Fibroblast of skin of abdomen (primary cell): ENCODE results near the gene SPSB2.

Experiments used
- DNase-seq: peaks from one replicate; pipeline ENCODE4 v3.0.0-alpha.2; 2013

Gene SPSB2

GRCh38 chr12:6850796-6851152 is 22.3 kb downstream of the SPSB2 start:
- no peak for DNase-seq

DNA sequence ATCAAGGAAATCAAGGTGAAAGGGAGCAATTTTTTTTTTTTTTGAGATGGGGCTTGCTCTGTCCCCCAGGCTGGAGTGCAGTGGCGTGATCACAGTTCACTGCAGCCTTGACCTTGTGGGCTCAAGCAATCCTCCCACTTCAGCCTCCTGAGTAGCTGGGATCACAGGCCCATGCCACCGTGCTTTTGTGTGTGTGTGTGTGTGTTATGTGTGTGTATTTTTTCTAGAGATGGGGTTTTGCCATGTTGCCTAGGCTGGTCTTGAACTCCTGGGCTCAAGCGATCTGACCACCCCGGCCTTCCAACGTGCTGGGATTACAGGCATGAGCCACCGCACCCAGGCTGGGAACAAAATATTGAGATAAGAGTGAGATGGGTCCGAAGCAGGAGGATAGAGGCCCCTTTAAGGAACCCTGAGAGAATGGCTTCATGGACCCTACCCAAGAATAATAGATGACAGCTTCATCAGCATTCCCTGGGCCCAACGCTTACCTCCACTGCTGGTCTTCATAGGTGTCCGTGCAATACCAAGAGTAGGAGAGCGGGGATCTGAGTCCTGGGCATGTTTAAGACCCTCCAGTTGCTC is 23.0 kb downstream of the SPSB2 start:
- DNase-seq: no peak

DNA sequence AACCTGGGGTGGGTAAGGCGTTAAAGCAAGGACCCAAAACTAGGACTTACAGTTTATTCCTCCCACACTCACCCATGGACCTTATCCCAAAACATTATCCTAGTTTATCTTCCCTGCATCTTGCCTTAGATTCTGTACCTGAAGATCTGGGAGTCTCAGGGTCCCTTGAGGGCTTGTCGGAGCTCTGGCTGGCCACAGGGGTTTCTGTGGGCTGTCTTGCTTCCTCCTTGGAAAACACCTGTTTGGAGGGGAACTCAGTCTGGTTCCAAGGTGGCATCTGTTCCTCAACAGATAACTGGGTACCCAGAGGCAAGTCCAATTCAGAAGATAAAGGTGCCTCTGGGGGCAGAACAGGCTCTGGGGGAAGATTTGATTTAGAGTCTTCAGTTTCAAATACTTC is 23.7 kb downstream of the SPSB2 start:
- no peak for DNase-seq

DNA sequence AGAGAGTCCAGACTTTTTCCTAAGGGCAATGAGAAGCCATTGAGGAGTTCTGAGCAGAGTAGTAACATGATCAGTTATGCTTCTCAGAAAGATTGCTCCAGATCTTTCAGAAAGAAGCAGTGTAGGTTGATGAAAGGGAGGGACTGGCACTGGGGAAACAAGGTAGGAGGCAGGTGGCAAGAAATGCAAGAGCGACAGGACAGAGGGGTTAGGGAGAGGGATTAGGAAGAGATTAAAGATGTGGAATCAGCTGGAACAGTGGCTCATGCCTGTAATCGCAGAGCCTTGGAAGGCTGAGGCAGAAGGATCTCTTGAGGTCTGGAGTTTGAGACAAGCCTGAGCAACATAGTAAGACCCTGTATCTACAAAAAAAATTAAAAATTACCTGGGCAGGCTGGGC is 25.4 kb downstream of the SPSB2 start:
- no peak for DNase-seq

- DNase-seq: no peak
Observed at GRCh38 chr12:6846316-6846869, 26.7 kb downstream of the SPSB2 start.

- no peak for DNase-seq
Observed at GRCh38 chr12:6845395-6845794, 27.7 kb downstream of the SPSB2 start.

DNA sequence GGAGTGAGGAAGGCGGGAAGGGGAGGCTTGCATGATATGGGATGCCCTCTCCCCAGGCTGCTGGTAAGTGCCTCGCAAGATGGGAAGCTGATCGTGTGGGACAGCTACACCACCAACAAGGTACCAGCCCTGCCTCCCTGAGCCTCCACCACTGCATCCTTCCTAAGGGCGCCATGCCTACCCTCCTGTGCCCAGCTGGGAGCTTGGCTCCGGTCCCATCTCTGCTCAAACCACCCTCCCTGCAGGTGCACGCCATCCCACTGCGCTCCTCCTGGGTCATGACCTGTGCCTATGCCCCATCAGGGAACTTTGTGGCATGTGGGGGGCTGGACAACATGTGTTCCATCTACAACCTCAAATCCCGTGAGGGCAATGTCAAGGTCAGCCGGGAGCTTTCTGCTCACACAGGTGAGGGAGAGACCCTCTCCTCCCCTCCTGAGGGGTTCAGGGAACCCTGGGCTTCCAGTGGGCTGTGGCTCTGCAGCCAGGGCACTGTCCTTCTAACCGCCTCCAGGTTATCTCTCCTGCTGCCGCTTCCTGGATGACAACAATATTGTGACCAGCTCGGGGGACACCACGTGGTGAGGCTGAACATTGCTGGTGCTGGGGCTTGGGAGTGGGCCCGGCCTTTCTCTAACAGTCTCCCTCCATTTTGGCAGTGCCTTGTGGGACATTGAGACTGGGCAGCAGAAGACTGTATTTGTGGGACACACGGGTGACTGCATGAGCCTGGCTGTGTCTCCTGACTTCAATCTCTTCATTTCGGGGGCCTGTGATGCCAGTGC is 29.8 kb downstream of the SPSB2 start:
- no peak for DNase-seq

GRCh38 chr12:6842075-6842474 is 31.0 kb downstream of the SPSB2 start:
- DNase-seq: no peak

GRCh38 chr12:6840761-6841515 is 32.2 kb downstream of the SPSB2 start, which contains the start of gene GNB3:
GNB3 (plus strand) TSS chr12:6840925; CDS start chr12:6841288, 363 bp downstream.
- no peak for DNase-seq

DNA sequence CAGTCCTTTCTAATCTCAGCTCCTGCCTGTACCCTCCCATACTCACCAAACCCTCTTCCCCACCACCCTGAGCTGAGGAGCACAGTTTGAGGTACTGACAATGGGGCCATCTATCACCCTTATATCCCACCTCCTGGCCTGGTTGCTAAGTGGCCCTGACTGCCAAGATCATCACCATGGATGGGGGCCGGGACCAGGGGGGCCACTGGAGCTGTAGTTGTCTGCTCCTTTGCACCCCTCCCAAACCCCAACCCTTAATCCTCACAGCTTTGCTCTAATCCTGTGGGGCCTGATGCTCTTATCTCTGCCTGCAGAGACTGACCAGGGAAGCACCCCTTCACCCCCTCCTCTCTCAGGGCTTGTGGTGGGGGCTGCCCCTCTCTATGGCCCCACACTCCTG is 32.8 kb downstream of the SPSB2 start:
- no peak for DNase-seq

GRCh38 chr12:6839482-6840201 is 33.5 kb downstream of the SPSB2 start:
- no peak for DNase-seq

- no peak for DNase-seq
Observed at GRCh38 chr12:6838854-6839253, 34.2 kb downstream of the SPSB2 start.

GRCh38 chr12:6837370-6838060 is 35.6 kb downstream of the SPSB2 start:
- DNase-seq: no peak

DNA sequence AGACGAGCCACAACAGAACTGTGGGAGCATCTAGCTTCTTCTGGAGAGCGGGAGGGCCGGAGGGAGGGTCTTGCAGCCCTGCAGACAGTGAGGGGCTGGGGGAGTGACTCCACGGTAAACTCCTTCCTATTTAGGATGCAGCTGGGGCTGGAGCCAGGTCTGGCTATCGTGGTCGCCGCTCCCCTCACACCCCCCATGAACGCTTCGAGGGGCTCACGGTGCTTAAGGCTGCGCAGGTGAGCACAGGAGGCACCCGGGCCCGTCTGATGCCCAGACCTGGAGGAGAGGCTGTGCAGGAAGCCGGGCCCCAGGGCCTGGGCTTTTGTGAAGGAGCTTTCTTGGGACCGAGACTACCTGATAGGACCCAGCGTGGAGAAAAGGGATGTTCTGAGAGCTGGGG is 36.3 kb downstream of the SPSB2 start:
- no peak for DNase-seq

- DNase-seq: no peak
Observed at GRCh38 chr12:6834873-6835272, 38.2 kb downstream of the SPSB2 start.

- DNase-seq: no peak
Observed at GRCh38 chr12:6834254-6834653, 38.8 kb downstream of the SPSB2 start.

GRCh38 chr12:6833189-6833890 is 39.8 kb downstream of the SPSB2 start:
- DNase-seq: no peak

- no peak for DNase-seq
Observed at GRCh38 chr12:6832125-6832524, 41.0 kb downstream of the SPSB2 start.

DNA sequence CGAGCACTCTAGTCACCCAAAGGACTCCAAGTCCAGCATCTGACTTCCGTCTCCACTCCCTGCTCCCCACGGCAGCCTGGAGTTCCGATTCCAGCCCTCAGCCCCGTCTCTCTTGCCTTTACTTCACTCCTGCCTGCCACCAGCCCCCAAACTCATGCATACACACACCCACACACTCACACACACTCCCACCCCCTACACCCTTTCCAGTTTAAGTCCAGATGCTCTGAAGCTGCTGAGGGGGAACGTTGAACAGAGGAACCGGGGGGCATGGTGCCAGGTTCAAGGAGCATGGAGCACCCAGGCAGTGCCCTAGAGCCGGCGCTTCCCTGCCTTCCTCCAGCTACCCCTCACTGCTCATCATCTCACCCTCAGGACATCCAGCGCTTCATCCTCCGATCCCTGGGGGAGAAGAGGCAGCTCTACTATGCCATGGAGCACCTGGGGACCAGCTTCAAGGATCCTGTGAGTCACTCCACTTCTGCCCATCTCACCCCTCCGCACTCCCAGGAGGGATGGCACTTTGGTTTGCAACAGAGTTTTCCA is 41.6 kb downstream of the SPSB2 start:
- no peak for DNase-seq

DNA sequence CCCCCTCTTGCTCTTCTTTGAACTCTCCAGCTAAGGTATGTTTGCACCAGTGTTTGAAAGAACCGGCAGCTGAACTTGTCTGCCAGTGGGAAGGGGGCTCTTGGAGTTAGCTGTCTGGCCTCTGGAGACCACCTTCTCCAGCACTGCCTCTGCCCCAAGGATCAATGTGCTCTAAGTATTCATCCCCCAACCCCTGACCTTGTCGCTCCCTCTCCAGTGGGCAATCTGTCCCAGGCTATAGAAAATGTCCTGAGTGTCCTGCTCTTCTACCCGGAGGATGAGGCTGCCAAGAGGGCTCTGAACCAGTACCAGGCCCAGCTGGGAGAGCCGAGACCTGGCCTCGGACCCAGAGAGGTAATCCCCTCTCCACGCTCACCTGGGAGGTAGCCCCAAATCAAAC is 42.1 kb downstream of the SPSB2 start:
- DNase-seq: no peak

GRCh38 chr12:6830286-6830890 is 42.7 kb downstream of the SPSB2 start:
- DNase-seq: no peak
